Activated CD4-positive, alpha-beta T cell treated with anti-CD3 and anti-CD28 coated beads, Interleukin-2, amount 50 U/mL, for 1 hour (primary cell): ENCODE data around the gene ASTN2.
"Not testable (repeated sequence)": the region's sequence is repeated elsewhere in the genome, so short reads cannot be mapped to it uniquely, and the experiment has no call there.

ENCODE experiments used
- DNase-seq: peaks from one replicate; pipeline ENCODE4 v3.0.0-alpha.2; 2020

Gene ASTN2

DNA sequence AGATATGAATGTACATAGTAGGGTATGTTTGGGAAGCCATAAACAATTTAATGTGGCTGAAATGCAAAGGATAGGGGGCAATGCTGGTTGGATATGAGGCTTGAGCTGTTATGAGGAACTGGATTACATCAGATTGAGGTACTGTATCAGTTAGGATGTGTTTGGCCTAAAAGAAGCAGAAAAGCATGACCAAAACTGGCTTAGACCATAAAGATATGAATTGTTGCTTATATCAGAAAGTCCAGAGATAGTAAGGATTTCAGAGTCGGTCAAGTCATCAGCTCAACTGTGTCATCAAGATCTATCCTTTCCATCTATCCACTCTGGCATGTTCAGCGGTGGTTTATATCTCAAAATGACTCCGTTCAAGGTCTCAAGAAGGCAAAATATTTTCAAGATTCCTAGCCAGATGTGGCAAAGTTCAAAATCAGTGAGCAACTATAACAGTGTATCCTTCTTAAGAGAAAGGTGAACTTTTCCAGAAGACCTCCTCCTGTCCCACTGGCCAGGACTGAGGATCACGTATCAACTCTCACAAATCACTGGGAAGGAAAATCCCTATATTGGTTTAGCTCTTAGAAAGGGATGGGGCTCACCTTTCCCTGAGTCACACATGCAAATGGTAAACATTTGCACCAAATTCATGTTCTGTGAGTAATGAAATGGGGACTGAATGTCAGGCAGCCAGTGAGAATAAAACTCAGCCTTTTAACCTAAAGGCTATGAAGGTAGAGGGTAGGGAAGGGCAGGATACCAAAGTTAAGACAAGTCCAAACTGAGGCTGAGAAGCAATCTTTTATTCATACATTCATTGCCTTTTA lies 469.9 kb downstream of the ASTN2 start:
- DNase-seq, result no peak

DNA sequence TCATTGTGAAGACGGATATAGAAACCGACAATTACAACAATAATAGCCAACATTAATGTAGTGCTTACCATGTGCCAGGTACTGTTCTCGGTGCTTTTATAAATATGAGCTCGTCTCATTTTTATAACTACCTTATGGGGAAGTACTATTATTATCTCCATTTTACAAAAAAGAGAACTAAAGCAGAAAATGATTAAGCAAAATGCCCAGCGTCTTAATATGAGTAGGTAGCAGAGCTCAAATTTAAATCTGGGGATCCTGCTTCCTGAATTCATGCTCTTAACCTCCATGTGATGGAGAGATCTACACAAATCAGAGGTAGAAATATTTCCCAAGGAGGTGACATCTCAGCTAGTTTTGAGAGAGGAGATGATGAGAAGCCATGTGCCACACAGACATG lies 470.9 kb downstream of the ASTN2 start:
- no peak for DNase-seq

DNA sequence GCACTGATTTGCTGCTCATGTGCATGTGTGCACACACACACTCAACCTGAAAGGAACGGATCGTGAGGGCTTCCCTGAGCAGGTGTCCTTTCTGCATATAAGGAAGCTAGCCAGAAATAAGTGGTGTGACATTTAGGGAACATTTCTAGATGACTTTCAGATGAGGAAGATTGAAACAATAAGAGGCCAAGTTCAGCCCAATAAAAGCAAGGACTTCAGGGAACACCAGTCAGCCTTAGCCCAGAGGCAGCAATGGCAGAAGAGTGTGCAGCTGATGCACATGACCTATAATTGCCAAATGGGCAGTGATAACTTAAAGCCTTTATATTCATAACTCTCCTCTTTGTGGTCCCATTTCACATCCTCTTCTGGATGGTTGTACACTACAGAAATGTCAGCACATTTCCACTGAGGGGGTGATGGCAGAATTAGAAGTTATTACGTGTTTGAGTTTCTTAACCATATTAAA lies 472.2 kb downstream of the ASTN2 start:
- DNase-seq, result no peak

DNA sequence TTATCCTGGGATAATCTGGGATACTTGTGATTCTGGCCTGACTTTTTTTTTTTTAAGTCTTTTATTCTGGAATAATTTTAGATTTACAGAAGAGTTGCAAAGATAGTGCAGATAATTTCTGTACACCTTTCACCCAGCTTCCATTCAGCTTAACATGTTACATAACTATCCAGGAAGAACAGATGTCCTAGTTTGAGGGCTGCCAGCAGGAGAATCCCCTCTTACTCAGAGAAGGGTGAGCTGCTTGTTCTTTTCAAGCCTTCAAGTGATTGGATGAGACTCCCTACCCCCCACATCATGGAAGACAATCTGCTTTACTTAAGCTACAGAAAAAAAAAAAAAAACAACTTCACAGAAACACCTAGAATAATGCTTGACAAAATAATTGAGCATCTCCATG lies 473.6 kb downstream of the ASTN2 start:
- DNase-seq, result no peak

DNA sequence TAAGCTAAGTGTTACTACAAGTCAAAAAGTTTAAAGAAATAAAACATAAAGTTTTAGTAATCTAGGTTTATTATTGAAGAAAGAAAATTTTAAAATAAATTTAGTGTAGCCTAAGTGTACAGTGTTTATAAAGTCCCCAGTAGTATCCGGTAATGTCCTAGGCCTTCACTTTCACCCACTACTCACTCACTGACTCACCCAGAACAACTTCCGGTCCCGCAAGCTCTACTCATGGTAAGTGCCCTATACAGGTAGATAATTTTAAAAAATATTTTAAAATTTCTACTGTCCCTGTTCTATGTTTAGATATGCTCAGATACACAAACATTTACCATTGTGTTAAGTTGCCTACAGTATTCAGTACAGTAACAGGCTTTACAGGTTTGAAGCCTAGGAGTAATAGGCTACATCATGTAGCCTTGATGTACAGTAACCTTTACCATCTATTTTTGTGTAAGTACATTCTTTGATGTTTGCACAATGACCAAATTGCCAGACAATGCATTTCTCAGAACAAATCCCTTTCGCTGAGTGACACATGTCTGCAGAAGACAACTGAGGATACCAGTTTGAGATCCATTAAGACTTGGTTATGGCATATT lies 474.1 kb downstream of the ASTN2 start:
- no peak for DNase-seq

DNA sequence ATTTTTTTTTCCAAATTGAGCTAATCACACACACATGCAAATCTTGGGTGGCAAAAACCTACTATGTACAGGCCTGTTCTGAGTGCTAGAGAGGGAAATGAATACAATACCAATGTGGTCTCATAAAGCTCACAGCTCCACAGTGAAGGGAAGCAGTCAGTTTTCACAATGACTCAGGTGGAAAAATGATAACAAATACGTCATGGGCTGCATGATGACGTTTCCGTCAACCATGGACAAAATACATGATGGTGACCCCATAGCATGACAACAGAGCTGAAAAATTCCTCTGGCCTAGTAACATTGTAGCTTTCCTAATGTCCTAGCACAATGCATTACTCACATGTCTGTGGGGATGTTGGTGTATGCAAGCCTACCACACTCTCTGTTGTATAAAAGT lies 475.2 kb downstream of the ASTN2 start:
- DNase-seq, result no peak

DNA sequence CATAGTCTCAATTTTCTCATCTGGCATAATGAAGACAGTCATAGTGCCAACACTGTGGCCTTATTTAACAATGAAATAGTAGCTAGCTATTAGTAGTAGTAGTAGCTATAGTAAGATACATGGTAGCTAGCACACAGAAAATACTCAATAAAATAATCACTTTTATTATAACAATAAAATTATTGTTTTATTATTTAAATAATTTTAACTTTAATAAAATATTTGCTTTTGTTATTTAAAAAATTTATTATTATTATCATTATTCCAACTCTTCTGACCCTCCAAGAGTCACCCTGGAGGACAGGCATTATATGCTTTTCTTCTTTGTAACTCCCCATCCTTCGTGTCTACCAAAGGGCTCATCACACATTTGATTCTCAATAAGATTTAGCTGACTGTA lies 475.7 kb downstream of the ASTN2 start:
- DNase-seq, result no peak

DNA sequence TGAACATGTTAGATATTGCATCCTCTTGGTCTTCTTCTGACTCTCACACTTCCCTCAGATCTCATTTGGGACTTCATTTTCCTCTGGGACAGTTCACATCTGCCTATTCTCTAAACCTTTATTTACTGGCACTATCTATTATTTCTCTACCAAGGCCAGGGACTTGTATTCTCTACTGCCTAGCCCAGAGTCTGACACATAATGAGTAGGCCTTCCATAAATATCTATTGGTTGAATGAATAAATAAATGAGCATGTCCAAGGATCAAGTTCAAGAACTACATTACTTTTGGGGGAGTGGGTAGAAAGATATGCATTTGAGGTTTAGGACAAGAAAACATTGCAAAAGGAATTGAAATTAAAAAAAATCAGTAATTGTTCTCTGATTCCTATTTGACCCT lies 477.5 kb downstream of the ASTN2 start:
- no peak for DNase-seq

DNA sequence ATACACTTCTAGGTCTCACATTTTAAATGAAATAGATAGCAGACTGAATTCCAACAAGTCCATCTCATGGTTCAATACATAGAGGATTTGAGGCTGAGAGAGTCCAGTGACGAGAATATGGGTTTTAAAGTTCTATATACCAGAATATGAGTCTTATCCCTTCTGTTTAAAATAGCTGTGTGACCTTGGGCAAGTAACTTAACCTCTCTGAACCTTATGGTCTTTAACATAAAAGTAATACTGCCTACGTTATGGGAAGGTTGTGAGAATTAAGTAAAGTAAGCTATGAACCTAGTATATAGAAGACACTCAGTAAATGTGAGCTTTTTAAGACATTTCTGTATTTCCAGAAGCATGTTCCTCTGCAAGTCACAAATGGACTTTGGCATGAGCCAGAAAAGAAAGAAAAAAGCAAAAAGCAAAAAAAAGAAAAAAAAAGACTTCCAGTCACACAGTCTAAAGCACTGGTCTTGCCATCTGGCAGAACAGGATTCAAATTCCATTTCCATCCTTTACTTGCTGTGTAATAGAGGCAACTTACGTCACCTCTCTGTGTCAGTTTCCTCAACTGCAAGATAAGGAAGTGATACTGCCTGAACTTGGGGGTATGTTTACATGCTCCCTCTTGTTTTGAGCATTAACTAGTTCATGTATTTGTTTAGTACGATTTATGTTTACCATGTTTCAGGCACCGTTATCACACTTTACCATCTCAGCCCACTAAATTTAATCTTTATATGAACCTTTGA lies 479.5 kb downstream of the ASTN2 start:
- no peak for DNase-seq

DNA sequence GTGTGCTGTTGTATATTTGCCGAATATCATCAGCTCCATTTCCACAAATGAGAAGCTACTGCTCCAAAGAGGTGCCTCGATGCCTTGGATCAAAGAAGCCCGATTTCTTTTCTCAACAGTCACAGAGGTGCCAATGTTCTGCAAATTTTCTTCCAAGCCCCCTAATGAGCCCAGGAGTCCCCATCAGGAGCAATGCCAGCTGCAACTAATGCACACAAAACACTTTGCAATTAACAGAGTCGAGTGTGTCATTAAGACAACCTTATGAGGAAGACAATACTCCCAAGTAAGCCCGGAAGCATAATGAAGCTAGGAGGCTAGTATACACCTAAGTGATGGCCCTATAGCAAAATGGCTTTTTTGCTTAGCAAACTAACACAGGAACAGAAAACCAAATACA lies 480.7 kb downstream of the ASTN2 start:
- no peak for DNase-seq

DNA sequence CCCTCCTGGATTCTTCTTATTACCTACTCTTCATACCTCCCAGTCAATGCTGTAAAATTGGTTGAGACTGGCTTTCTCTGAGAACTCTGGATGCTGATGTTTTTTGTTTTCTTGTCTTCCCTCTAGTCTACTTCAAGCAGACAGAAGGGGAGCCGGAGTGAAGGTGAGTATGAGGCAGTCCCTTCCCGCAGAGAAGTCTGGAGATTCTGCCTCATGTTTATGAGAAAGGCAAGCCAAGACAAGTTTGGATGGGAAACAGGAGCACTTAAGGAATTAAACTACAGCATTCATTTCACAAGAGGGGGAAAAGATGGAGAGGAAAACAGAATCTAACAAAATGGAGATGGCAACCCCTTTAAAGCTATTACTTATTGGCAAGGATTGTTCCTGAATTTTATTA lies 481.6 kb downstream of the ASTN2 start:
- no peak for DNase-seq

DNA sequence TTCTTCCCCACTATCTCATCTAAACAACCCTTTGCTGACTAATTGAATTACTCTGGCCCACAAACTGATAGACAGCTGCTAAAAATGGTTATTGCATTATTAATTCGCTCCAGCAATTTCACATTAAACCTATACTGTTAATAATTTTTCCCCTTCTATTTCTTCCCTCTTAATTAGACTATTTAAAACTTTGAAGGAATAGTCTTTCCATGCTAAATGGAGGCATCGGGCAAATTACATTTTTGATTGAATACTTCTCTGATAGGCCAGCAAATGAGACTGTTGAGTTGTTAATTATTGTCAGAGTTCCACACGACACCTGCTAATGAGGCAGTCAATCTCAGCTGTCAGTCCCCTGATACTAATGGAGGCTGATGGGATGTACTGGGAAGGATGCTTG lies 485.2 kb downstream of the ASTN2 start:
- DNase-seq, result no peak

DNA sequence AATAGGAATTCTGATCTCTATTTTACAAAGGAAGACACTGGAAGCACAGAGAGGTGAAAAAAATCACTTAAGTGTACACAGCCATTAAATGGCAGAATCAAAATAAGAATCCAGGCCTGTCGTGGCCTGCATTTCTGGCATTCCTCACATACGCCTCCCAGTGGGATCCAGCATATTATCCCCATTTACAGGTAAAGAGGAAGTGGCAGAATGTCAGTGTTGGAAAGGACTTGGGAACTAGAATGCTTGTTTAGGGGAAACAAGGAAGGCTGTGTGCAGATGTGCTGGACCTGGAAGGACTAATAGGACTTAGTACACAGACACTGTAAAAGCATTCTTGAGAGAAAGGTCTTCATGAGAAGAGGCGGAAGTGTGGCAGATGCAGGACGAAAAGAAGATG lies 486.0 kb downstream of the ASTN2 start:
- no peak for DNase-seq

DNA sequence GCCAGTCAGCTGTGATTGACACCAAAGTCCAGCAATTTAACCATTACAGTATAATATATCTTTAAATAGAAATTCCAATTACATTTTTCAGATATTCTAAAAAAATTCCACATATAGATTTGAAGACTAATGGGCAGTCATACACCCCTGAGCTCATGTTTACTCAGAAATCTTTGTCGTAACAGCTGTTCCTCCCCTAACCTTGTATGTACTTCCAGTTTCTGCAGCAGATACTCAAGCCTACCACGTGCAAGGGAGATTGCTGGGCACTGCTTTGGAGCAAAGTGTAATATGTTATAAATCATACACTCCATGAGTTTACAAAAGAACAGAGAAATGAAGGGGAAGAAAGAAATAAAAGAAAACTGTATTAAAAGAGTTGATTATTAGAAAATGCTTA lies 486.6 kb downstream of the ASTN2 start:
- no peak for DNase-seq

DNA sequence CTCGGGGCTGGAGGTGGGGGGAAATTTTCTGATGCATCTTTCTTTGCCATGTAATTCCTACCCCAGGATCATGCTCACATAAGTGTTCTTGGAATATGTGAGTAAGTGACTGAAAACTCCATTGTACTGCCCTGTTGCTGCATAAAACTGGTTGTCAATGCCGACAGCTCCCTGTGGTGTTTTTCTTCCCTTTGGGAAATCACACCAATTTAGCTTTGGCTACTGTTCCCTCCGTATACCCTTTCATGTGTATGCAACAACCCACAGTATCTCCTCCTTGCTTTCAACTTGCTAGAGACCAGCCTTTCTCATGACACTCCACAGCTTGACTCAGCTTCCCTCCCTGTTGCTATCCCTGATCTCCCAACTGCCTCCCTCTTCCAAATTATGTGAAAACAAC lies 487.1 kb downstream of the ASTN2 start:
- no peak for DNase-seq

DNA sequence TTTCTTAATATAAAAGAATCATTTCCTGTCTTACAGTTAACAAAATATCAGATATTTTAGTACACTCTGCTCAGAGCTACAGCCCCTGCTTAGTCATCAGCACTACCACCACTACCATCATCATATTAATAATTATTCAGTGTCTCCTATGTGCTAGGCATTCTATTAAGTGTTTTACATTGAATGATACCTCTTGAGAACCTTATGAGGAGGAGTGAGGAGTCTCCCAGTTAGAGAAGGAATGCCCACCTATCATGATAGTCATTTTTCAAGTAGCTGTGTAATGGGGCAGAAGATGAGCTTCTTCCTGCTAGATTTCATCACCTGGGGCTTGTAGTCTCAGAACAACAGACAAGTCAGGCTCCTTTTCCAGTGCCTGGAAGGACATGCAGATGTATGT lies 489.7 kb downstream of the ASTN2 start:
- no peak for DNase-seq

DNA sequence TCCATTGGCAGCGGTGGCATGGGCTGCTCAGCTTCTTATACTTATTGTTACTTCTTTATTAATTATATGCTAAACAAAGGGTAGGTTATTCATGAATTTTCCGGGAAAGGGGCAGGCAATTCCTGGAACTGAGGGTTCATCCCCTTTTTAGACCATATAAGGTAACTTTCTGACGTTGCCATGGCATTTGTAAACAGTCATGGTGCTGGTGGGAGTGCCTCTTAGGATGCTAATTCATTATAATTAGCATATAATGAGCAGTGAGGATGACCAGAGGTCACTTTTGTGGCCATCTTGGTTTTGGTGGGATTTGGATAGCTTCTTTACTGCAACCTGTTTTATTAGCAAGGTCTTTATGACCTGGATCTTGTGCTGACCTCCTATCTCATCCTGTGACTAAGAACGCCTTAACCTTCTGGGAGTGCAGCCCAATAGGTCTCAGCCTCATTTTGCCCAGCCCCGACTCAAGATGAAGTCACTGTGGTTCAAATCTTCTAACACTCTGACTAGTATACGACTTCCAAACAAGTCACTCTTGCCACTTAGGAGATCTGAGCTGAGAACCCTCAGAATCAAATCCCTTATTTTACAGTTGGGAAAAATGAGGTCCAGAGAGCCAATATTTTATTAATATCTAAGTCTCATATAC lies 490.3 kb downstream of the ASTN2 start:
- DNase-seq, result no peak

DNA sequence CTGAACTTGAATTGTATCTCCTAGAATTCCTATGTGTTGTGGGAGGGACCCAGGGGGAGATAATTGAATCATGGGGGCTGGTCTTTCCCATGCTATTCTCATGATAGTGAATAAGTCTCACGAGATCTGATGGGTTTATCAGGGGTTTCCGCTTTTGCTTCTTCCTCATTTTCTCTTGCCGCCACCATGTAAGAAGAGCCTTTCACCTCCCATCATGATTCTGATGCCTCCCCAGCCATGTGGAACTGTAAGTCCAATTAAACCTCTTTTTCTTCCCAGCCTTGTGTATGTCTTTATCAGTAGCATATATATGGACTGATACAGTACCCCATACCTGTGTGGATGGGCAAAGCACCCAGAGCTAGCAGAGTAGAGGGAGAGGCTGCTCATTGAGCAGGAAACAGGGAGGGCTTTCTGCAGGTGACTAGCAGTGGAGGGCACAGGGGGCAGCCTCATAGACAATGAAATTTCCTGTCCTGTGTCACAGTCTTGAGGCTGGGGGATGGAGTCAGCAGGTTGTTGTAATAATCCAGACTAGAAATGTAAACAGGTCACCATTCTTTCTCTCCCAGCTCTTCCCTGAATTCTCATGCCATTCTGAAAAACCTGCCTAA lies 496.9 kb downstream of the ASTN2 start:
- DNase-seq, result not testable (repeated sequence)

DNA sequence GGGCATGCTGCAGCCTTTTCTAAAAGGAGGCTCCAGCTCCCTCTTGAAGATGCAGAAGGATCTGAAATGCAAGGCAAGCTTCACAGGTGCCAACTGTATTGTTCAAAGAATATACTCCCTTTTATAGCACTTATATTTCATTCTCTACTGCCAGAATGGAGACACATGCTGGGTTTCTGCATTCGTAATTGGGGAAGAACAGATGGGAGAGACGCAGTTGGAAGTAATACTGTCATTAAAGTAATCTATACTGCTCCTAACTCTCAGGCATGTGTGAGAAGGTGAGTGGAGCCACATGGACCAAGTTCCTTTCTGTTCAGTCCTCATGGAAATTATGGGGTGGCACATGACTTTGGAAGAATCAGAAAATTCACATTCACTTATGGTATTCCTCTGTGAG lies 501.3 kb downstream of the ASTN2 start:
- no peak for DNase-seq

DNA sequence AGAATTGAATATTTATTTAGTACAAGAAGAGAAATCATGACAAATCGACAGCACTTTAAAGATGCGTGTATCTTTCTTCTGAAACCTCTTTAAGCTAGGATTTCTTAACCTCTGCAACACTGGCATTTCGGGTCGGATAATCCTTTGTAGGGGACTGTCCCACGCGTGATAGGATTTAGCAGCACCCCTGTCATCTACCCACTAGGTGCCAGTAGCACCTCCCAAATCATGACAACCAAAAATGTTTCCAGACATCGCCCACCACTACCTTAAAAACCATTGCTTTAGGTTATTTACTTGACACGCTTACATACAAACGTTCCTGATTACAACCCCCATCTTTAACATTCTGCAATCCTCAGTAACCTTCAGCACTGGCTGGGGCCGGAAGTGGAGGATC lies 504.7 kb downstream of the ASTN2 start:
- DNase-seq, result no peak

DNA sequence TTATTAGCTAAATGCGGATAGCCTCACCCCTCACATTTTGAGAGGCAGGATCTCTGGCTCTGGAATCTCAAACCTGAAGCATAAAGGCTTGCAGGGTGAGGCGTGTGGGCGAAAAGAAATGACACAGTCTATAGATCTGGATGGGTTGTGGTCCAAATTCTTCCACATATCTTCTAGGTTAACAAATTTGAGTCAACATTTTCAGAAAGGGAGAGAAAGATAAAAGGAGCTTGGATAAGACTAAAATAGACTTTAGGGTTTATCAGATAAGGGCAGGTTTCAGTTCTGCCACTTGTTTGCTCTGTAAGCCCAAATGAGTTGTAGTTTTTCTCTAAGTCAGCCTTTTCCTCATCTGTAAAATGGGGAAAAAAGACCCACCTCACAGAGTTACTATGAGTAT lies 506.9 kb downstream of the ASTN2 start:
- DNase-seq, result no peak

DNA sequence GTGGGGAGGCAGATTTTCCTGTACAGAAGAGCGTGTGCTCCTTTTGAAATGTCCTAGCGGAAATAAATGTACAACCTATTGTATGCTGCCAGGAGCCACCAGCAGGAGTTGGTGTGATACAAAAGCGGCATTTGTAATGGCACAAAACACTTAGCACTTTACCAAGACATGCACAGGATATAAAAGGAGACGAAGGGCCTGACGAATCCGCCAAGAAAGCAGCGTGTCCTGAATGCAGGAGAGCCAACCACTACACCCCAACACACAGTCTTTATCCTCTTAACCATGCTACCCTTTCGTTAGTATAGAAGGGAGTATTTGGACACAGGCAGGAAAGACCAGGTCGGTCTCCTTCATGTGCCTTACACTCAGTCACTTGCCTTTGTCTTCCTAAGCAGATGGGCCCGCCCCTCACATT lies 509.7 kb downstream of the ASTN2 start:
- no peak for DNase-seq

DNA sequence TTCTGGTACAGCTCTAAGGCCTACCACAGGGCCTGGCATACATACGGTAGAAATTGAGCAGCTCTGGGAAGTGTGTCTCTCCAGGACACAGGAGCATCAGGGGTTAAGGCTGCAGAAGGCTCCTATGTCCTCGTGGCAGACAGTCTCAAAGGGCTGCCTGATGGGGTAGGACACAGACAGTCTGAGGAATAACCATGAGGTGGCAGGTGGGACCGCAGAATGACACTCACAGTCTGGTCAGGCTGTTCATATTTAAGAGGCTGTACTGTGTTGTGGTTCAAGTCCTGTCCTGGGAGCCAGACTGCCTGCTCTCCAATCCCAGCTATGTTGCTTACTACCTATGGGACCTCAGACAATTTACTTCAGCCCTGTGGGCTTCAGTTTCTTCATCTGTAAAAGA lies 510.7 kb downstream of the ASTN2 start:
- DNase-seq, result no peak
